GM19238 (cell line): ENCODE measurements around the gene OR5F1.

Source experiments
- DNase-seq: peaks from one replicate; pipeline ENCODE4 v3.0.0; 2011; ENCODE audit warnings: low spot score; ENCODE audit not compliant: insufficient read length

OR5F1 gene

DNA sequence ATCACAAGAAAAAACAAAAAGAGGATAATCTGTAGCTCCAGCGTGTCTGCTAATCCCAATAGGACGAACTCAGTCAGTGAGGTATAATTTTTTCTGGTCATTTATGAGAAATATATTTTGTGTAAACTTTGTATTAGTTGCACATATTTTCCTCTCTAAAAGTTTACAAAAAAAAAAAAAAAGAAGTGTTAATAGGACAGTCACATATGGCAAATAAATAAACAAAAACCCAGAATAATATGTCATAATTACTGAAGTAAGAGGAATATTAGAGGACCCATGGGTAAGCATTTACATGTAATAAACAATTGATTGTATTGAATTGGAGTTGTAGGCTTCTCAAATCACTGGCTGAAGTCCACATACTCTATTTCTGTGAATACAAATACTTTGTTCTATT, at the start of gene OR5F1:
Gene OR5F1, minus strand, starts transcription at position 101 of the 400 bp plus-strand sequence. Its CDS starts 0 bp downstream, at position 101.
- DNase-seq, result no peak

DNA sequence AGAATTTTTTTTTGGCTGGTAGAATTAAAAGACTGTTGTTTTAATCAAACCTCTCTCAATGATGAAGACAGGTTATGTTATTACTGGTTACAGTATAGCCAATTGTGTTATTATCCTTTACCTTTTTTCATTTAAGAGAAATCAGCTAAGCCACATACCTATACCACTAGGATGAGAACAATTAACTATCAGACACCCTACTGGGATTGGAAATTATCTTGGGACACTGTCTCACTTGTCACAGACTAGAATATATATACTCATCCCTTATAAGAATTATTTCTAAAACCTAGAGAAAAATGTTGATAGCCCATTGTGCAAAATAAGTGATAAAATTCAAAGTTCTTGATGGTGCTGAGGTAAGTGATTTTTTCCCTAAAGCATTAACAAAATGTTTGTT, 32.9 kb upstream of the OR5F1 start, which contains the start of gene OR5AS1:
Gene OR5AS1, plus strand, starts transcription at position 301 of the 400 bp plus-strand sequence. CDS start 2,765 bp downstream, outside the sequence.
- no peak for DNase-seq

DNA sequence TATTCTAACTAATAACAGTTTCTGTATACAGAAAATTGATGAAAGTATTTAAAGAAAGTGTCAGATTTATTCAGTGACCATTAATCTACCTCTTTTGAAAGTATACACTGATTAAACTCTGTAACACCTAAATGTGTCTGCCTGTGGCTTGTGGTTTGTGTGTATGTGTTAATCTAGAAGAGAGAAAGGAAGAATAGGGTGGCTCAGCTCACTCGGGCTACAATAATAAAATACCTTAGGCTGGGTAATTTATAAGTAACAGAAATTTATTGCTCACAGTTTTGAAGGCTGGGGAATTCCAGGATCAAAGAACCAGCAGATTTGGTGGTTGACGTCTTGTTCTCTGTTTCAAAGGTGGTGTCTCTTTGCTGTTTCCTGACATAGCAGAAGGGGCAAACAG, 19.4 kb upstream of the OR5F1 start:
- DNase-seq, result no peak

DNA sequence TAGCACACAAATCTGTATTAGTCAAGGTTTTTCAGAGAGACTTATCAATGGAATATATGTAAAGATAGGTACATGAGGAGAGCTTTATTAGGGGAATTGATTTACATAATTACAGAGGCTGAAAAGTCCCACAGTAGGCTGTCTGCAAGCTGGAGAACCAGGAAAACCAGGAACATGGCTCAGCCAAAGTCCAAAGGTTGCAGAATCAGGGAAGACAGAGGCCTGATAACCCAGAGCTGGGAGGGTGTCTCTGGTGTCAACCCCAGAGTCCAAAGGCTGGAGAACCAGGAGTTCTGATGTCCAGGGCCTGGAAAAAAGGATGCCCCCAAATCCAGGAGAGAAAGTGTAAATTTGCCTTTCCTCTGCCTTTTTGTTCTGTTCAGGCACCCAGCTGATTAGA, 16.3 kb upstream of the OR5F1 start:
- DNase-seq, result no peak

DNA sequence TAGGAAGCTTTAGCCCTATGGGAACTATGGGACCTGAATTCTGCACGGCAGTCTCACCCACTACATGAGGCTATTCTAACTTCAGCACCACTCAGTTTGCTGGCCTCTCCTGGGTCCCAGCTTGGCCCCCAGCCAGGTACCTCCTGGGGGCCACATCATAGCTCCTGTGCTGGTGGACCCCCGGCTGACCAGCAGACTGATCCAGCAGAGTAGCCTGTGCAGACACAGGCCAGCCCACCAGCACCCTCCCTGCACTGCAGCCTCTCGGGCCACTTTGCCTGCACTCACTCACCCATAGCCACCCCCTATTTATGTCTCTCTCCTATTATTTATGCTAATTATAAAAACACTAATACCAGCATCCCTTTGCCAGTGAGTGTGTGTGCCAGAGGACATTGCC, 23.5 kb downstream of the OR5F1 start:
- DNase-seq, result no peak

DNA sequence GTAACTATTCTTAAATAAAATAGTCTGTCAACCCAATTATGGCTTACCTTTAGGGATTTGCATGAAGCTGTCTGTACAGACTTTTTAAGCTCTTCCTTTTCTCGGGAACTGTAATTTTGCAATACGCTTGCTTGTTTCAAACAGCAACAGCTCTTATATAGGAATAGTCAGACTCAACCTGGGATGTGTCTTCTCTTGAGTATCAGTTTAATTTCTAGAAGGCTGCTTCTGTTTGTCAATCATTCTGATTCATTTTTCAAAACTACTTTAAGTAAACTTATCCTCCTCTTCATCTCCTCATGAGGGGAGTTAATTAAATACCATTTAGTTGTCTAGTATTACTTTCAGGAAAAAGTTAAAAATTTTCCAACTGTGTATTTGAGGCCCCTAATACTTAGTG, 24.6 kb downstream of the OR5F1 start, which contains the start of gene OR10AG1:
Gene OR10AG1, minus strand, starts transcription at position 101 of the 400 bp plus-strand sequence. Its CDS starts 38 bp downstream, at position 63.
- no peak for DNase-seq

DNA sequence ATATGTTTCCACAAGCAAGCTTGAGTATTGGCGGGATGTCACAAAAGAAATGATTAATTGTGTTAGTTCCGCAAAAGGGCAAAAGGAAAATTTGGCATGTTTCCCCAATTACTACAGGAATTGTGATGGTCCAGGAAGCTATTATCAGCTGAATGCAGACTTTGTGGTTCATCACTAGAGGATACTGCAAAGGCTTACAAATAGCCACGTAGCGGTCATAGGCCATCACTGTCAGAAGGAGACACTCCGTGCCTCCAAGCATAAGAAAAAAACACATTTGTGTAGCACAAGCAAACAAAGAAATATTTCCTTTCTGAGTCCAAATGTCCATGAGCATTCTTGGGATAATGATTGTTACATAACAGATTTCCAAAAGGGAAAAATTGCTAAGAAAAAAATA, 26.5 kb downstream of the OR5F1 start:
- DNase-seq, result no peak

DNA sequence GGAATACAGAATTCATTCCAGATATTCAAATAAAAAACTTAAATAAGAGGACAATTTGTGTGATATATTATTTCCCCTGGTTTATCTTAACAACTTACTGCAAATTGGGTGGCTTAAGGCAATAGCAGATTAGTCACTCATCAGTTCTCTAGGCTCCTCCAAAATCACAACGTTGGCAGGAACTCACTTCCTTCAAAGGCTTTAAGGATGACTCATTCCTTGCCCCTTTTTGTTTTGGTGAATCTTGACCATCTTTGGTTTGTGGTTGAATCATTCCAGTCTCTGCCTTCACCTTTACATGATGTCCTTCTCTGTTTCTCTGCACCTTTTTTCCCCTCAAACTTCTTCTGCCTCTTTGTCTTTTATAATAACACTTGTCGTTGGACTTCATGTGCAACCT, 28.0 kb downstream of the OR5F1 start:
- DNase-seq, result no peak

DNA sequence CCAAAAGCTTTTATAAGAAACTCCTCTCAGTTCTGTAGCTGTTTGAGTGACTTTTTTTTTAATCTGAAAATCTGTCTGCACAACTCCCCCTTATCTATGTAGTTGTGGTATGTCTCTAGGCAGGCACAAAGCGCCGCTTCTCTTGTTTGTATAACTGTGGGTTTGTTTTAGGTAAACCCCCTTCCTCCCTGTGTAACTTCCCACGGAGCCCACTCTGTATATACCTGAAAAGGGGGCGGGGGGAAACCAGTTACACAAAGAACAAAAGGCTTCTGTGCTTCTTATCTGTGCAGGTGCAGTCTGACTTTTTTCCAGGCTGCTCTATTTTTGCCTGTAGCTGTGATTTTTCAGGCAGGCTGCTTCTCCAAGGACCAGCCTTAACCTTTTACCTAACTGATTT, 37.9 kb downstream of the OR5F1 start:
- DNase-seq, result no peak

DNA sequence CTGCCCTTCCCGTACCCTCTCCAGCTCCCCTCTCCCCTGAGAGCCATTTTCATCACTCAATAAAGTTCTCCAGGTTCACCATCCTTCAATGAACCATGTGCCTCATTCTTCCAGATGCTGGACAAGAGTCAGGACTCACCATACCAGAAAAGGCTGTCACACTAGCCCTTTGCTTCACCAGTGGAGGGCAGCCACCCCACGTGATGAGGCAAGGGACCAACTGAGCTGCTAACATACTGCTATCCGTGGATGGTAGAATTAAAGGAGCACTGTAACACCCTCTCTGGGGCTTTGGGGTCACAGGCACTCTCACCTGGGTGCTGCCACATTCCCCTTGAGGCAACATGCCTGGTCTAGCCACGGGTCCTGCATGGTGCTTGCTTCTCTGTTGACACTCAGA, 45.1 kb downstream of the OR5F1 start:
- no peak for DNase-seq
